22Rv1 (cell line): ENCODE results near the gene UBALD1.

Source experiments
- CTCF ChIP-seq: fragments of 450-650 bp; IDR thresholded peaks from 2 replicates; pipeline ENCODE4 v1.5.1; 2017; ENCODE audit warnings: mild to moderate bottlenecking
- ZFX ChIP-seq: fragments of 450-650 bp; IDR thresholded peaks from 2 replicates; pipeline ENCODE4 v1.6.1; 2017; ENCODE audit warnings: antibody characterized with exemption, borderline replicate concordance

DNA sequence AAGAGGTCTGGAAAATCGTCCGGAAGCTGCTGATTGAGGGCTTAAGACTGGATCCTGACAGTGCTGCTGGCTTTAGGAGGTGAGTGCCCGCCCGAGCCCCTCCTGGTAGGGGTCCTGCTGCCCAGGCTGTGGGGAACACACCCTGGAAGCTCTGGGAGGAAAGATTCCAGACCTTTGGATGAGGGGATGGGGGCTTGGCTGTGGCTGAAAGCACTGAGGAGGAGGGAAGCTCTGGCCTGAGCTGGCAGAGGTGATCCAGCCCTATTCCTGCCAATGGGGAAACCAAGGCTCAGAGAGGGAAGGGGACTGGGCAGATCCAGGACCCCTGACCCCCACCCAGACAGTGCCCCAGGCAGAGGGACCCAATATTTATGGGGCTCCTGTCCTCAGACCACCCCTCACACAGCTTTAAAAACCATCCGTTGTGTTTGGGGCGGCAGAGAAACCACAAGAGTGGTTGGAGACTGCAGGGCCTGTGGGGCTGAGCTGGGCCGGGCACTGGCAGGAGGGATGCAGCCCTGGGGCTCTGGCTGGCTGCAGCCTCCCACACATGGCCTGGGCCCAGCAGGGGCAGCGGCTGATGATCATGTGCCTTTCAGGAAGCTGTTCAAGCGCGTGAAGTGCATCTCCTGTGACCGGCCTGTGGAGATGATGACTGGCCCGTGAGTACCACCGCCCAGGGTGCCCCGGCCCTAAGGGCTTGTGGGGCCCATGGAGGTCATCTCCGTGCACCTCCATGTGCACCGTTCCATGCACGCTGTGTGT, 22.8 kb downstream of the UBALD1 start:
- no peak for TF ChIP-seq CTCF
- TF ChIP-seq ZFX = no peak
